Measurements from ENCODE around the gene CRIP2. TPM values are rescaled to one million over a fixed set of nuclear protein-coding genes. Genes with fewer than 3 reads are reported as not detected.

CRIP2 gene
- total RNA-seq, 1 experiment from 2014 or later, result 1.5 TPM

DNA sequence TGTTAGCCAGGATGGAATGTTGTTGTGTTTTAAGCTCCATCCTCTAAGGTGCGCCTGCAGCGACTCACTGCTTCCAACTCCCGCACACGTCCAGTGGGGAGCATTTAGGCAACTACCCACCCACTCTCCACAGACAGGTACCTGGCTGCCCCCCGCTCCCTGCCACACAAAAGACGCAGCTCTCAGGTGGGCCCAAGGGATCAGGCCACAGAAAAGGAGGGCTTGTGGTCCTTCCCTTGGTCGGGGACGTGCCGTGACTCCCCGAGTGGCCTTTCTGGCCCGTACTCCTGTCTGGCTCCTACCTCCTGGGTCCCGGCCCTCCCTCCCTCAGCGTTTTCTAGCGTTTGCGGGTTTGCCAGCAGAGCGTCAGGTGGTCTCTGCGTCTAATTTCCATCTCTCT lies 32.6 kb downstream of the CRIP2 start:
- intact Hi-C loops (cut with micrococcal nuclease; ENCODE audit: unreplicated experiment), result no loop called here
- no peak overlapping the region for H3K4me3 Mint-ChIP-seq (ENCODE audit: unreplicated experiment)
- CTCF ChIA-PET, result no interaction called here
- TF ChIP-seq, protein P1, sequence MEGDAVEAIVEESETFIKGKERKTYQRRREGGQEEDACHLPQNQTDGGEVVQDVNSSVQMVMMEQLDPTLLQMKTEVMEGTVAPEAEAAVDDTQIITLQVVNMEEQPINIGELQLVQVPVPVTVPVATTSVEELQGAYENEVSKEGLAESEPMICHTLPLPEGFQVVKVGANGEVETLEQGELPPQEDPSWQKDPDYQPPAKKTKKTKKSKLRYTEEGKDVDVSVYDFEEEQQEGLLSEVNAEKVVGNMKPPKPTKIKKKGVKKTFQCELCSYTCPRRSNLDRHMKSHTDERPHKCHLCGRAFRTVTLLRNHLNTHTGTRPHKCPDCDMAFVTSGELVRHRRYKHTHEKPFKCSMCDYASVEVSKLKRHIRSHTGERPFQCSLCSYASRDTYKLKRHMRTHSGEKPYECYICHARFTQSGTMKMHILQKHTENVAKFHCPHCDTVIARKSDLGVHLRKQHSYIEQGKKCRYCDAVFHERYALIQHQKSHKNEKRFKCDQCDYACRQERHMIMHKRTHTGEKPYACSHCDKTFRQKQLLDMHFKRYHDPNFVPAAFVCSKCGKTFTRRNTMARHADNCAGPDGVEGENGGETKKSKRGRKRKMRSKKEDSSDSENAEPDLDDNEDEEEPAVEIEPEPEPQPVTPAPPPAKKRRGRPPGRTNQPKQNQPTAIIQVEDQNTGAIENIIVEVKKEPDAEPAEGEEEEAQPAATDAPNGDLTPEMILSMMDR (IDR thresholded peaks at IDR 0.05; ENCODE audit: insufficient read depth in 1 of 2, low read depth in 1 of 2, low read length in 1 of 2, severe bottlenecking in 1 of 2, unreplicated experiment in 1 of 2), result no peak
- Histone ChIP-seq H3K27me3 (replicated peaks; ENCODE audit: control insufficient read depth, insufficient read depth, low read length) (no peaks in the 10 kb centered on the region), H3K4me1 (no peaks in the 10 kb centered on the region), H3K4me3 (ENCODE audit: low read depth, low read length) (no peak overlapping the region), H3K9me3 (no peaks in the 10 kb centered on the region), H3K36me3 (ENCODE audit: control insufficient read depth, insufficient read depth, low read length) (no peaks in the 10 kb centered on the region)
- no peak overlapping the region for H3K27ac Mint-ChIP-seq (ENCODE audit: unreplicated experiment)
- POLR2A ChIA-PET, result no interaction called here
- H3K9me3 Mint-ChIP-seq (ENCODE audit: unreplicated experiment), result no peaks in the 10 kb centered on the region
- H3K4me1 Mint-ChIP-seq (ENCODE audit: low read depth, unreplicated experiment), result peaks cover 7% of the 10 kb centered on the region
- no TSS peak for BruUV-seq (replicated peaks)
- DNase-seq, result no peak
- peaks cover 16% of the 10 kb centered on the region for H3K36me3 Mint-ChIP-seq (ENCODE audit: insufficient read depth, unreplicated experiment)
- H3K27me3 Mint-ChIP-seq (ENCODE audit: insufficient read depth, unreplicated experiment), result peaks cover 17% of the 10 kb centered on the region

DNA sequence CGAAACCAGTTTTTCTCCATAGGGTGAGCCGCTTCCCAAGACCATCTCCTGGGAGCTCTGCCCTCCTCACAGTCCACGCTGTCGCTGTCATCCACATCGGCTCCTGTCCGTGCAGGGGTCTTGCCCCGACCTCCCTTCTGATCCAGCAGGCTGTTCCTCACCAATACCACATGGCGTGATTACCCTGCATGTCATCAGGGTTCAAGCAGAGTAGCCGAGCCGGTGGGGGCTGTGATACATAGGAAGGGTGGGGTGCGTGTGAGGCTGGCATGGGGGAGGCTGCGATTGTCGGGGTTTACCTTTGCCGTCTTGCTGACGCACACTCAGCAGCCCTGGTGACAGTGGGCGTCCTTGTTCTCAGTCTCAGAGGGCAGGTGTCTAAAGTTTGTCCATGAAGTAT lies 33.4 kb downstream of the CRIP2 start:
- Histone ChIP-seq H3K9me3 (no peaks in the 10 kb centered on the region), H3K4me1 (no peaks in the 10 kb centered on the region), H3K27me3 (replicated peaks; ENCODE audit: control insufficient read depth, insufficient read depth, low read length) (no peaks in the 10 kb centered on the region), H3K4me3 (ENCODE audit: low read depth, low read length) (no peak overlapping the region), H3K36me3 (ENCODE audit: control insufficient read depth, insufficient read depth, low read length) (no peaks in the 10 kb centered on the region)
- H3K27ac Mint-ChIP-seq (ENCODE audit: unreplicated experiment), result no peak overlapping the region
- H3K9me3 Mint-ChIP-seq (ENCODE audit: unreplicated experiment), result no peaks in the 10 kb centered on the region
- H3K27me3 Mint-ChIP-seq (ENCODE audit: insufficient read depth, unreplicated experiment), result peaks cover 17% of the 10 kb centered on the region
- DNase-seq, result no peak
- BruUV-seq (replicated peaks), result no TSS peak
- H3K4me3 Mint-ChIP-seq (ENCODE audit: unreplicated experiment), result no peak overlapping the region
- ChIA-PET POLR2A (no interaction called here), CTCF (interaction anchor here (0.7 kb wide), 1 partner anchor 19 kb away, joined by 4 read pairs; no protein-coding TSS in a partner anchor)
- TF ChIP-seq, protein P1 (IDR thresholded peaks at IDR 0.05; ENCODE audit: insufficient read depth in 1 of 2, low read depth in 1 of 2, low read length in 1 of 2, severe bottlenecking in 1 of 2, unreplicated experiment in 1 of 2), result no peak
- intact Hi-C loops (cut with micrococcal nuclease; ENCODE audit: unreplicated experiment), result no loop called here
- H3K36me3 Mint-ChIP-seq (ENCODE audit: insufficient read depth, unreplicated experiment), result peaks cover 11% of the 10 kb centered on the region
- H3K4me1 Mint-ChIP-seq (ENCODE audit: low read depth, unreplicated experiment), result peaks cover 7% of the 10 kb centered on the region

GRCh38 chr14:105508601-105509000 lies 34.0 kb downstream of the CRIP2 start:
- no peak overlapping the region for H3K4me3 Mint-ChIP-seq (ENCODE audit: unreplicated experiment)
- H3K4me1 ChIP-seq, result no peaks in the 10 kb centered on the region
- H3K4me1 Mint-ChIP-seq (ENCODE audit: low read depth, unreplicated experiment), result peaks cover 7% of the 10 kb centered on the region
- no peak overlapping the region for H3K4me3 ChIP-seq (ENCODE audit: low read depth, low read length)
- DNase-seq, result no peak
- intact Hi-C loops (cut with micrococcal nuclease; ENCODE audit: unreplicated experiment), result no loop called here
- peaks cover 15% of the 10 kb centered on the region for H3K27me3 Mint-ChIP-seq (ENCODE audit: insufficient read depth, unreplicated experiment)
- H3K36me3 ChIP-seq (ENCODE audit: control insufficient read depth, insufficient read depth, low read length), result no peaks in the 10 kb centered on the region
- H3K36me3 Mint-ChIP-seq (ENCODE audit: insufficient read depth, unreplicated experiment), result peaks cover 8% of the 10 kb centered on the region
- TF ChIP-seq, protein P1 (IDR thresholded peaks at IDR 0.05; ENCODE audit: insufficient read depth in 1 of 2, low read depth in 1 of 2, low read length in 1 of 2, severe bottlenecking in 1 of 2, unreplicated experiment in 1 of 2), result no peak
- no peaks in the 10 kb centered on the region for H3K9me3 Mint-ChIP-seq (ENCODE audit: unreplicated experiment)
- BruUV-seq (replicated peaks), result no TSS peak
- ChIA-PET CTCF (no interaction called here), POLR2A (no interaction called here)
- H3K27me3 ChIP-seq (replicated peaks; ENCODE audit: control insufficient read depth, insufficient read depth, low read length), result no peaks in the 10 kb centered on the region
- no peaks in the 10 kb centered on the region for H3K9me3 ChIP-seq
- no peak overlapping the region for H3K27ac Mint-ChIP-seq (ENCODE audit: unreplicated experiment)
